ENCODE results near the gene DSC2.

The DSC2 gene

GRCh38 chr18:31010601-31011000, 91.6 kb downstream of the DSC2 start:
- Histone ChIP-seq H3K4me1 (no peaks in the 10 kb centered on the region), H3K4me3 (ENCODE audit: low read depth, low read length) (no peak overlapping the region), H3K27me3 (no peaks in the 10 kb centered on the region), H3K9me3 (no peaks in the 10 kb centered on the region), H3K36me3 (no peaks in the 10 kb centered on the region)
- DNase-seq, result no peak
- no peak for TF ChIP-seq CTCF (IDR thresholded peaks at IDR 0.05; ENCODE audit: low read depth, low read length)

Measured in BE2C (cell line).